ENCODE measurements around the gene LCN10. TPM values are rescaled to one million over a fixed set of nuclear protein-coding genes. Genes with fewer than 3 reads are reported as not detected.

Gene LCN10
- total RNA-seq, 4 donors from 2014 or later = 0.68 to 8.6 (median 3.8) TPM

DNA sequence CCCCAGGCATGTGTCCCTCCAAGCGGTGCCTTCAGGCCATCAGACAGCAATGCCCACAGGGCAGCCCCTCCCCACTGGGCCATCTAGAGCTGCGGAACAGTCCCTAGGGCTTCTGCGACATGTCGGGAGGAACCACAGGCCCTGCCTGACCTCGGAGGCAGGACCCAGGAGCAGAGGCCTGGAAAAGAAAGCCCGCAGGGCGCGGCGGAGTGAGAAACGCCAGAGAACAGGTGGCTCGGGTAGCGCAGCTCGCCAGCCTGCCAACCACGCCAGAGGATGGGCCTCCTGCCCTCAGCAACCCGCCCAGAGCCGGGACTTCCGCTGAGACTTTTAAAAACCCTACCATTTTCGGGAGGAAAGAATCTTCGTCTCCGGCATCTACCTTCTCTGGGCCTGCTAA, 14.6 kb upstream of the LCN10 start:
- TF ChIP-seq, protein P1, sequence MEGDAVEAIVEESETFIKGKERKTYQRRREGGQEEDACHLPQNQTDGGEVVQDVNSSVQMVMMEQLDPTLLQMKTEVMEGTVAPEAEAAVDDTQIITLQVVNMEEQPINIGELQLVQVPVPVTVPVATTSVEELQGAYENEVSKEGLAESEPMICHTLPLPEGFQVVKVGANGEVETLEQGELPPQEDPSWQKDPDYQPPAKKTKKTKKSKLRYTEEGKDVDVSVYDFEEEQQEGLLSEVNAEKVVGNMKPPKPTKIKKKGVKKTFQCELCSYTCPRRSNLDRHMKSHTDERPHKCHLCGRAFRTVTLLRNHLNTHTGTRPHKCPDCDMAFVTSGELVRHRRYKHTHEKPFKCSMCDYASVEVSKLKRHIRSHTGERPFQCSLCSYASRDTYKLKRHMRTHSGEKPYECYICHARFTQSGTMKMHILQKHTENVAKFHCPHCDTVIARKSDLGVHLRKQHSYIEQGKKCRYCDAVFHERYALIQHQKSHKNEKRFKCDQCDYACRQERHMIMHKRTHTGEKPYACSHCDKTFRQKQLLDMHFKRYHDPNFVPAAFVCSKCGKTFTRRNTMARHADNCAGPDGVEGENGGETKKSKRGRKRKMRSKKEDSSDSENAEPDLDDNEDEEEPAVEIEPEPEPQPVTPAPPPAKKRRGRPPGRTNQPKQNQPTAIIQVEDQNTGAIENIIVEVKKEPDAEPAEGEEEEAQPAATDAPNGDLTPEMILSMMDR (IDR thresholded peaks at IDR 0.05; ENCODE audit: low read depth) = no peak

DNA sequence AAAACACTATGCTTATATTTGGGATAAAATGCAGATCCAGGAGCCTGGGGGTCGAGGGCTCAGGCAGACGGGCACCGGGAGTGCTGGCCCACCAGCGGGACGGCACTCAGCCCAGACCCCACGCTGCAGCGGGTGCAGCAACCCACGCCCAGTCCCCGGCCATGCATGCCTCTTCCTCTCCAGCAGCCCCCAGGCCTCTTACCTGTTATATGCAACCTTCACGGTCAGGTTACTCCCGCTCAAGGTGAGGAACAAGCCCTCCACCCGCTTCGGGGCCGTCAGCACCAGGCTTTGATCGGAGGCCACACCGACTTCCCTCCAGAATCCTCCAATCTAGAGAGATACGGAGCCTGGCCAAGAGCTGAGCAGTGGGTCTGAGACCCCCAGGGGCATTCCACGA, 14.1 kb upstream of the LCN10 start:
- TF ChIP-seq, protein P1 (IDR thresholded peaks at IDR 0.05; ENCODE audit: low read depth) = no peak

DNA sequence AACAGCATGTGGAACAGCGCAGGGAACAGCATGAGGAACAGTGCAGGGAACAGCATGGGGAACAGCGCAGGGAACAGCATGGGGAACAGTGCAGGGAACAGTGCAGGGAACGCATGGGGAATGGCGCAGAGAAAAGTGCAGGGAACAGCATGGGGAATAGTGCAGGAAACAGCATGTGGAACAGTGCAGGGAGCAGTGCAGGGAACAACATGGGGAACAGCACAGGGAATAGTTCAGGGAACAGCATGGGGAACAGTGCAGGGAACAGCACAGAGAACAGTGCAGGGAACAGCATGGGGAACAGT, 13.3 kb upstream of the LCN10 start:
- TF ChIP-seq, protein P1 (IDR thresholded peaks at IDR 0.05; ENCODE audit: low read depth) = no peak

DNA sequence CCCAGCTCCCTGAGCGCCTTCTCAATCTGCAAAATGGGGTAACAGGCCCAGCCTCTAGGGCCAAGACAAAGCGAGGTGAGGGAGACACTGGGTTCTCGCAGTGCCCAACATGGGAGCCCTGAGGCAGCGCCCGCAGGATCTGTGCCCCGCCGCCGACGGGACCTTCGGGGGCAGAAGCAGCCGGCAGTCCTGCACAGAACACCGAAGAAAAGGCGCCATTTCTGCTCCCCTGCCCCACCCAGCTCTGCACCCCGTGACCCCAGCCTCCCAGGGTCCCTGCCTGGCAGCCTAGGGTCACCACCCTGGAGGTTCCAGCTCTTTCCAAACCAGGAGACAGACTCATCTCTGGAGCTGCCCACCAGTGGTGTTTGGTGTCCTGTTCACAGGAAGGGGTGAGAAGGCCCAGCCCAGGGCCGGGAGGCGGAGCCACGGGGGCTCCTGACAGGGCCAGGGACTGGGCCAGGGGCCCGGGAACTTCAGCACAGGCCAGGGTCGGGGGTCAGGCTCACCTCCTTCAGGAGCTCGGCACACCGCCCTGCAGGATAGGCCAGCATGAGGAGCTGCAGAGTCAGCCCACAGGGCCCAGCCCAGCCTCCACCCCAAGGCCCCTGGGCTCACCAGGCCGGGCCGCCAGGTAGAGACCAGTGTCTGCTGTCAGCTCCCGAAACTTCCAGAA, 12.0 kb upstream of the LCN10 start:
- TF ChIP-seq, protein P1 (IDR thresholded peaks at IDR 0.05; ENCODE audit: low read depth) = no peak

DNA sequence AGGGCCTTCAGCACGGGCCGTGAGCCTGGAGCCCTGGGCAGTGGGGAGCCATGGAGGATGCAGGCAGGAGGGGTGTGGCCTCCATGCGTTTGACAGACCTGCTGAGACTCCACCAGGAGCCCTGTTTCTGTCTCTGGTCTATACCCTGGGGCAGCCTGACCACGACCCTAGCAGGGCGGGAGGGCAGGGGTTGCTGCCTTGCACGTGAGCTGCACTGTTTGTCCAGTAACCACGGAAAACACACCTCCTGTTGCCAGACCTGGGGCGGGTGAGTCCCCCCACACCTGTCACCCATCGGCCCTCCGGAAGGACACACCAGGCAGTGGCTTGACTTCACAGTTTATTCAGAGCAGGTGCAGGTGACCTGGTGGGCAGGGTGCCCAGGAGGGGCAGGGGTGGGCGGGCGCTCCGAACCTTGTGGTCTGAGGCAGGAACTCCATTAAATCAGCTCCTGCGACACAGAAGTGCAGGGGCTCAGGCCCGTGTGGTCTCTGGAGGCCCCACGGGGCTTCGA, 11.4 kb upstream of the LCN10 start:
- TF ChIP-seq, protein P1 (IDR thresholded peaks at IDR 0.05; ENCODE audit: low read depth) = no peak

DNA sequence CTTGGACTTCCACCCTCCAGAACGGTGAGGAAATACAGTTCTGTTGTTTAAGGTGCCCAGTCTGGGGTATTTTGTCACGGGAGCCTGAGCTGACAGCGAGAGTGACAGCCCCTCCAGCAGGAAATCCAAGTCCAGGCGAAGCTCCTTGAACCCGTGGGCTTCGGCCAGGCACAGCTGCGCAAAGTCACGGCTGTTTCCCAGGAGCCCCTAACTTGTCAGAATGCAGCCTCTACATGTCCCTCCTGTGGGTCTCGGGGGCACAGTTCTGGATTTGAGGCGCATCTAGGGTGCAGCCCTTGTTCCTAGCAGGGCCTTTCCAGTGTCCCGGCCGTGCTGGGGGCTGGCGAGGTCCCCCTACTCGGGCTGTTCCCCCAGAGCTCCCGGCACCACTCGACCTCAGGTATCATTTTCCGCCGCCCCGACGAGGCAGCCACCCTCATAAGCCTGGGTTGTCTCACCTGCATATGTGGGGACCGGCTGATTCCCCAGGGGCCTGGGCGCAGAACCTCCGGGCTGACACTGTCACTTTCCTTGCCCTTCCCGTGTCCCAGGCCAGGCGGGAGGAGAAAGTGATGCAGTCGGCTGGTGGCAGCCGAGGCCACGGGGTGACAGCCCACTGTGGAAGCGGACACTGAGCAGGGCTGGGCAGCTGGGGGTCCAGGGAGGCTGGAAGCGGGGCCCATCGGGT, 10.8 kb upstream of the LCN10 start:
- TF ChIP-seq, protein P1 (IDR thresholded peaks at IDR 0.05; ENCODE audit: low read depth) = no peak

DNA sequence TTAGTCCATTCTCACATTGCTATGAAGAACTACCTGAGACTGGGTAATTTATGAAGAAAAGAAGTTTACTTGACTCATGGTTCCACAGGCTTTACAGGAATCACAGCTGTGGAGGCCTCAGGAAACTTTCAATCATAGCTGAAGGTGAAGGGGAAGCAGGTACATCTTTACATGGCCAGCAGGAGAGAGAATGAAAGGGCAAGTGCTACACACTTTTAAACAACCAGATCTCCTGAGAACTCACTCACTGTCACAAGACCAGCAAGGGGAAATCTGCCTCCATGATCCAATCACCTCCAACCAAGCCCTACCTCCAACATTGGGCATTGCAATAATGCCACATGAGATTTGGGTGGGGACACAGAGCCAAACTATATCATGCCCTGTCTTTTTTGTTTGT, 9.1 kb upstream of the LCN10 start:
- TF ChIP-seq, protein P1 (IDR thresholded peaks at IDR 0.05; ENCODE audit: low read depth) = no peak

Measured in subcutaneous adipose tissue (tissue), 4 donors.